ENCODE data around the gene UCK2.

- TF ChIP-seq CTCF (IDR thresholded peaks at IDR 0.05; ENCODE audit: low read depth, low read length) (no peak), EZH2phosphoT487 (IDR thresholded peaks at IDR 0.05; ENCODE audit: low read depth) (no peak)
Observed at GRCh38 chr1:165849353-165850133, 22.1 kb downstream of the UCK2 start.
